MG63 (cell line): ENCODE data around the gene FHIT. TPM values are rescaled to one million over a fixed set of nuclear protein-coding genes. Genes with fewer than 3 reads are reported as not detected.

Experiments
- DNase-seq: peaks from one replicate; pipeline ENCODE4 v3.0.0-alpha.2; 2020
- H3K27me3 ChIP-seq: fragments of 250-450 bp; sonication (Bioruptor Pico); 2 replicates; pipeline ENCODE4 v1.5.1; 2020; ENCODE audit warnings: mild to moderate bottlenecking, moderate library complexity
- H3K36me3 ChIP-seq: fragments of 250-450 bp; sonication (Bioruptor Pico); 2 replicates; pipeline ENCODE4 v1.5.1; 2020; ENCODE audit warnings: mild to moderate bottlenecking, moderate library complexity
- H3K4me3 ChIP-seq: fragments of 250-450 bp; sonication (Bioruptor Pico); 2 replicates; pipeline ENCODE4 v1.5.1; 2020; ENCODE audit warnings: mild to moderate bottlenecking, moderate library complexity
- H3K9me3 ChIP-seq: fragments of 250-450 bp; sonication (Bioruptor Pico); 2 replicates; pipeline ENCODE4 v1.5.1; 2020; ENCODE audit warnings: mild to moderate bottlenecking, moderate library complexity
- total RNA-seq: library from RNA; depleted of rRNA; stranded (reverse); fragments of >200 nt; shearing (Covaris generic); gene quantifications from 2 replicates; pipeline ENCODE4 v1.2.3, GENCODE V29; 2014; ENCODE audit warnings: low replicate concordance

Gene FHIT
- total RNA-seq, 1 experiment from 2014 or later = 1.7 TPM

GRCh38 chr3:61155701-61156292 is 95.5 kb downstream of the FHIT start:
- no peak for DNase-seq
- no peaks in the 10 kb centered on the region for H3K27me3 ChIP-seq
- H3K4me3 ChIP-seq = no peak overlapping the region
- H3K9me3 ChIP-seq = no peaks in the 10 kb centered on the region
- no peaks in the 10 kb centered on the region for H3K36me3 ChIP-seq

GRCh38 chr3:61154457-61155198 is 96.6 kb downstream of the FHIT start:
- no peaks in the 10 kb centered on the region for H3K36me3 ChIP-seq
- H3K27me3 ChIP-seq = no peaks in the 10 kb centered on the region
- H3K9me3 ChIP-seq = no peaks in the 10 kb centered on the region
- no peak for DNase-seq
- H3K4me3 ChIP-seq = no peak overlapping the region

DNA sequence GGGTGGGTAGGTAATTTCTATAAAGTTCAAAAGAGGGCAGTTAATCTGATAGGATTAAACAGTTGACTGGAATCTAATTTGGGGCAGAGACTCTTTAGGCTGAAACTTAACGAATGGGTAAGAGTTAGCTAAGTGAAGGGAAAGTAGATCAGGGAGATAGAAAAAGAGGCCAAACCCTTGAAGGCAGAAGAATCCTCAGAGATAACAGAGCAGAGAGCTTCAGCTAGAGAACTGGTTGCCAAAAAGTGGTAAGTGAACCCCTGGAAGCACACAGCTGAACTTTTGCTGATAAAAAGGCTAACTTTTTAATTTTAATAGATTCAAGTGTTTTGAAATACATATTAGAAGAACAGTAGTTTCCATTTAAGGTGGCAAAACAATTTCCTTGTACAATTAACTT is 99.2 kb downstream of the FHIT start:
- Histone ChIP-seq H3K36me3 (no peaks in the 10 kb centered on the region), H3K9me3 (no peaks in the 10 kb centered on the region), H3K4me3 (no peak overlapping the region), H3K27me3 (no peaks in the 10 kb centered on the region)
- DNase-seq = no peak

DNA sequence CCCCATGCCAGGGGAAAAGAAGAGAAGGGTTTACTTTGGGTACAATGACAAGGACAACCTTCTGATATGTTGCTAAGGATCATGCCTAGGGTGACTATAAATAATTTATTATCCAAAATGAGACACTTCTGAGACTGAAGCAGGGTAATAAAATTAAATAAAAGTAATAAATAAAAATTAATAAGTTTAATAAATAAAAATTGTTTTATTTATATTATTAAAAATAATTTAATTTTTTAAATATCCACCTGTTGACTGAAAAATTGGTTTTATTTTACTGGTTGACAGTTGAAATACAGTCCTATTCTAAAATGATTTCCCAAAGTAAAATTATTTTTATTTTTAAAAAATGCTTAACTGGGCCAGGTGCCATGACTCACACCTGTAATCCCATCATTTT is 102.0 kb downstream of the FHIT start:
- no peak overlapping the region for H3K4me3 ChIP-seq
- H3K27me3 ChIP-seq = no peaks in the 10 kb centered on the region
- no peaks in the 10 kb centered on the region for H3K9me3 ChIP-seq
- DNase-seq = no peak
- H3K36me3 ChIP-seq = no peaks in the 10 kb centered on the region

GRCh38 chr3:61146010-61146890 is 105.0 kb downstream of the FHIT start:
- DNase-seq = no peak
- H3K36me3 ChIP-seq = no peaks in the 10 kb centered on the region
- no peaks in the 10 kb centered on the region for H3K9me3 ChIP-seq
- no peak overlapping the region for H3K4me3 ChIP-seq
- H3K27me3 ChIP-seq = no peaks in the 10 kb centered on the region

GRCh38 chr3:61141697-61142096 is 109.6 kb downstream of the FHIT start:
- Histone ChIP-seq H3K9me3 (no peaks in the 10 kb centered on the region), H3K4me3 (no peak overlapping the region), H3K36me3 (no peaks in the 10 kb centered on the region), H3K27me3 (no peaks in the 10 kb centered on the region)
- DNase-seq = no peak

- no peaks in the 10 kb centered on the region for H3K9me3 ChIP-seq
- no peak overlapping the region for H3K4me3 ChIP-seq
- no peaks in the 10 kb centered on the region for H3K36me3 ChIP-seq
- no peaks in the 10 kb centered on the region for H3K27me3 ChIP-seq
- DNase-seq = no peak
Observed at GRCh38 chr3:61141227-61141626, 110.0 kb downstream of the FHIT start.

DNA sequence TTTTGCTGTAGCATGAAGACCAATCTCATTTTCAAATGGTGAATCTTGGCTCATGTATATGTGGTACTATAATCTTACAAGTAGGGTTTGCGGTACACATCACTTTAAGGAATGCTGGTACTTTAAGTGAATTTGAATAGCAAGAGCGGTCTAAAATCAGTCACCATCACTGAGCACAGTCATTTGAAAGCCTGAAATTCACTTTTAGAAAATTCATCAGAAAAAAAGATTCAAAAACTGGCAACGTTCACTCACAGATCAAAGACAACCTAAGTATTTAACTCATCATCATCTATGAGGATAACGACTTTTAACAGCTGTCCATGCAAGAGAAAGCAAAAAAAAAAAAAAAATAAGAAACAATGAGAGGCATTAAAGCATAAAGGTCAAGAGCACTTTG is 111.6 kb downstream of the FHIT start:
- Histone ChIP-seq H3K27me3 (no peaks in the 10 kb centered on the region), H3K36me3 (no peaks in the 10 kb centered on the region), H3K4me3 (no peak overlapping the region), H3K9me3 (no peaks in the 10 kb centered on the region)
- DNase-seq = no peak

- Histone ChIP-seq H3K9me3 (no peaks in the 10 kb centered on the region), H3K36me3 (no peaks in the 10 kb centered on the region), H3K4me3 (no peak overlapping the region), H3K27me3 (no peaks in the 10 kb centered on the region)
- no peak for DNase-seq
Observed at GRCh38 chr3:61138401-61138800, 112.9 kb downstream of the FHIT start.

GRCh38 chr3:61136191-61136590 is 115.1 kb downstream of the FHIT start:
- DNase-seq = no peak
- no peaks in the 10 kb centered on the region for H3K9me3 ChIP-seq
- H3K27me3 ChIP-seq = no peaks in the 10 kb centered on the region

GRCh38 chr3:61134532-61134931 is 116.7 kb downstream of the FHIT start:
- no peaks in the 10 kb centered on the region for H3K36me3 ChIP-seq
- no peak overlapping the region for H3K4me3 ChIP-seq
- no peak for DNase-seq
- H3K9me3 ChIP-seq = no peaks in the 10 kb centered on the region
- no peaks in the 10 kb centered on the region for H3K27me3 ChIP-seq

More at GRCh38 chr3:61136191-61136590, 115.1 kb downstream of the FHIT start:
- H3K36me3 ChIP-seq = no peaks in the 10 kb centered on the region
- no peak overlapping the region for H3K4me3 ChIP-seq

- Histone ChIP-seq H3K9me3 (no peaks in the 10 kb centered on the region), H3K36me3 (no peaks in the 10 kb centered on the region), H3K4me3 (no peak overlapping the region), H3K27me3 (no peaks in the 10 kb centered on the region)
- no peak for DNase-seq
Observed at GRCh38 chr3:61132062-61132461, 119.2 kb downstream of the FHIT start.

DNA sequence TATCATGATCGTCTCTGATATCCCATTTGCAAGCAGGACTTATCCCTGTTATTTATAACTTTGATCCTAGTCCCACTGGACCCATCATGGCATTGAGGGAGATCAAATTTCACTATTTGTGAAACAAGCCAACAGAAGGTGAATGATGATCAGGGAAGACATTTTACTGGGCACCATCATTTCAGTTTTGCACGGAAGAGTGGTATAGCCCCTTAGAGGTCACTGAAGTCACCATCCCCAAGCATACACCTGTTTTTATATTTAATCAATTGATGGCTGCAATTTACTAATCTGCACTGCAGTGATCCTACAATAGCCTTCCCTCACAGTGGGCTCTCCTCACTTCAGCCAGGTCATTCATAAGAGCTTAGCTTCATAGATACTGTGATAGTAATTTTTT is 132.4 kb downstream of the FHIT start:
- H3K9me3 ChIP-seq = no peaks in the 10 kb centered on the region

DNA sequence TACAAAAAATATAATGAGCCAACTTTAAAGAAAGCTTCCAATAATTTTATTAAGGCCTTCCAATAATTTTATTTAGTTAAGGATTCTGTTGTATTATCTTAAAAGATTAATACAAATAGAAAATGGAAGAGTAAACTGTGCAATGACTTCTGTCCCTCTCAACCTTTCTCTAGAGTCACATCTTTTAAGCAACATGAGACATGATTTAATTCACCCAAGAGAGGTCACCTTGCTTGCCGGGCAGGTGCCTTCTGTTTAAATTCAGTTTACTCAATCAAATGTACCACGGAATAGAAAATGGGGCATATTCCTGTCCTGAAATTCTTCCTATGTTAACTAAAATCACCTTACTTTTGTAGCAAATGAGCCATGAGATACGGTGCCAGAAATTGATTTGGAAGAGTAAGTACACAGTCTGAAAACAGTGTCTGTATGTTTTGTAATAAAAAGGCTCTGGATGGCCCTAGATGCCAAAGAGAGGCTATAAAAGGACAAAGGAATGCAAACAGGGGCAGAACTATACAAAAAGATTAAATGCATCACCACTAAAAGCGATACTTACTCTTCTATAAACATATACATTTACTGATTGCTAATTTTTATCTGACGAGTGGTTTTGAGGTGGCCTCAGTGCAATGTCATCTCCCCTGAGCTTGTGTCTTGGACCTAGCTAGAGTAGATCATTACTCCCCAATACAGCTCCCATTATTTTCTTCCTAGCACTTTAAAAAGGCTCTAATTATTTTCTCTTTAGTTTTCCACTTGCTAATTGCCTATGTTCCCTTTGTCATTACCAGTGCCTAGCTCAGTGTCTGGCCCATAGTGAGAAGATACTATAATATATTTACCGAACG is 134.0 kb downstream of the FHIT start:
- DNase-seq = no peak
- H3K27me3 ChIP-seq = no peaks in the 10 kb centered on the region
- no peaks in the 10 kb centered on the region for H3K36me3 ChIP-seq
- H3K9me3 ChIP-seq = no peaks in the 10 kb centered on the region
- no peak overlapping the region for H3K4me3 ChIP-seq

More for the DNA sequence above, 132.4 kb downstream of the FHIT start:
- no peak for DNase-seq
- no peaks in the 10 kb centered on the region for H3K36me3 ChIP-seq
- no peak overlapping the region for H3K4me3 ChIP-seq
- H3K27me3 ChIP-seq = no peaks in the 10 kb centered on the region

- H3K9me3 ChIP-seq = no peaks in the 10 kb centered on the region
- no peaks in the 10 kb centered on the region for H3K36me3 ChIP-seq
- no peaks in the 10 kb centered on the region for H3K27me3 ChIP-seq
- no peak for DNase-seq
- no peak overlapping the region for H3K4me3 ChIP-seq
Observed at GRCh38 chr3:61114316-61114953, 136.8 kb downstream of the FHIT start.

DNA sequence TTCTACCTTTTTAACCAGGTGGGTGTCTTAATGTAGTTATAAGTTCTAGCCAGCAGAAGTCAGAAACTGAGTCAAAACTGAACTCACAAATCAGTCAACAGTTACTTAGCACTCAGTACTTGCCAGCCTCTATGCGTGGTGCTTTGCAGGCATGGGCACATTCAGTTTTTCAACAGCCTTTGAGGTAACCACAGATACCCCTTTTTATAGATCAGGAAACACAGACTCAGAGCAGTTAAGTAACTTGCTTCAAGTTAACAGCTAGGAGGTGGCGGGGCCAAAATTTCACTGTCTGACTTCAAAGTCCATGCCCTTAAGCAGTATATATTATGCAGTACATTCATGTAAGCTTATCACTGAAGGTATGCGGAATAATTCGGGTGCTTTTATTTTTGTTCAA is 139.4 kb downstream of the FHIT start:
- DNase-seq = no peak
- Histone ChIP-seq H3K27me3 (no peaks in the 10 kb centered on the region), H3K36me3 (no peaks in the 10 kb centered on the region), H3K9me3 (no peaks in the 10 kb centered on the region), H3K4me3 (no peak overlapping the region)
